KOPT-K1 (cell line): ENCODE data around the gene ZBTB8B.
"Not testable (repeated sequence)": the region's sequence is repeated elsewhere in the genome, so short reads cannot be mapped to it uniquely, and the experiment has no call there.

ENCODE experiments used
- H3K27ac ChIP-seq: fragments of 200-600 bp; sonication (generic); 2 replicates; pipeline ENCODE4 v1.5.1; 2016; ENCODE audit warnings: antibody characterized with exemption, mild to moderate bottlenecking, low read depth, low read length; ENCODE audit not compliant: poor library complexity, severe bottlenecking
- H3K36me3 ChIP-seq: fragments of 200-600 bp; sonication (generic); 2 replicates; pipeline ENCODE4 v1.5.1; 2017; ENCODE audit warnings: antibody characterized with exemption, mild to moderate bottlenecking, low read length, moderate library complexity; ENCODE audit not compliant: insufficient read depth
- H3K9me3 ChIP-seq: fragments of 200-600 bp; sonication (generic); 2 replicates; pipeline ENCODE4 v1.5.1; 2017; ENCODE audit warnings: antibody characterized with exemption, low read length, mild to moderate bottlenecking; ENCODE audit not compliant: insufficient read depth, poor library complexity, severe bottlenecking

Gene ZBTB8B

GRCh38 chr1:32464716-32465577 is at the start of gene ZBTB8B:
ZBTB8B (plus strand) TSS chr1:32465072; CDS start chr1:32470625, 5,553 bp downstream.
- H3K27ac ChIP-seq, result no peak within 1 kb of the TSS
- no peaks in the 10 kb centered on the region for H3K36me3 ChIP-seq

GRCh38 chr1:32421775-32422174 is 43.1 kb upstream of the ZBTB8B start:
- peaks cover 9% of the 10 kb centered on the region for H3K9me3 ChIP-seq

More at GRCh38 chr1:32464716-32465577, at the start of gene ZBTB8B:
- peaks cover 7% of the 10 kb centered on the region for H3K9me3 ChIP-seq

GRCh38 chr1:32426489-32427255 is 38.2 kb upstream of the ZBTB8B start:
- Histone ChIP-seq H3K36me3 (no peaks in the 10 kb centered on the region), H3K9me3 (no peaks in the 10 kb centered on the region), H3K27ac (no peak overlapping the region)

More at GRCh38 chr1:32421775-32422174, 43.1 kb upstream of the ZBTB8B start:
- Histone ChIP-seq H3K27ac (no peak overlapping the region), H3K36me3 (no peaks in the 10 kb centered on the region)

- no peak overlapping the region for H3K27ac ChIP-seq
- no peaks in the 10 kb centered on the region for H3K9me3 ChIP-seq
- H3K36me3 ChIP-seq, result no peaks in the 10 kb centered on the region
These were observed 37.5 kb upstream of the ZBTB8B start for GRCh38 chr1:32427264-32427963.

GRCh38 chr1:32431736-32432400 is 33.0 kb upstream of the ZBTB8B start:
- Histone ChIP-seq H3K36me3 (no peaks in the 10 kb centered on the region), H3K27ac (no peak overlapping the region), H3K9me3 (no peaks in the 10 kb centered on the region)

- H3K27ac ChIP-seq, result no peak overlapping the region
- H3K9me3 ChIP-seq, result peaks cover 15% of the 10 kb centered on the region
- no peaks in the 10 kb centered on the region for H3K36me3 ChIP-seq
These were observed 26.7 kb upstream of the ZBTB8B start for GRCh38 chr1:32438136-32438535.

- peaks cover 15% of the 10 kb centered on the region for H3K9me3 ChIP-seq
- H3K36me3 ChIP-seq, H3K27ac ChIP-seq: not testable (repeated sequence)
These were observed 26.1 kb upstream of the ZBTB8B start for GRCh38 chr1:32438777-32439176.

- H3K27ac ChIP-seq, H3K36me3 ChIP-seq: not testable (repeated sequence)
- H3K9me3 ChIP-seq, result peaks cover 15% of the 10 kb centered on the region
These were observed 23.4 kb upstream of the ZBTB8B start for GRCh38 chr1:32441467-32441866.

GRCh38 chr1:32447469-32448185 is 17.2 kb upstream of the ZBTB8B start:
- H3K36me3 ChIP-seq, result no peaks in the 10 kb centered on the region
- peaks cover 20% of the 10 kb centered on the region for H3K9me3 ChIP-seq
- H3K27ac ChIP-seq, result no peak overlapping the region

- peaks cover 20% of the 10 kb centered on the region for H3K9me3 ChIP-seq
- not testable (repeated sequence) for H3K36me3 ChIP-seq, H3K27ac ChIP-seq
These were observed 16.6 kb upstream of the ZBTB8B start for GRCh38 chr1:32448186-32448772.

GRCh38 chr1:32448773-32449456 is 16.0 kb upstream of the ZBTB8B start:
- Histone ChIP-seq H3K36me3 (no peaks in the 10 kb centered on the region), H3K9me3 (peaks cover 20% of the 10 kb centered on the region), H3K27ac (no peak overlapping the region)

GRCh38 chr1:32449457-32449831 is 15.4 kb upstream of the ZBTB8B start:
- H3K36me3 ChIP-seq, H3K27ac ChIP-seq: not testable (repeated sequence)
- peaks cover 20% of the 10 kb centered on the region for H3K9me3 ChIP-seq

- no peak overlapping the region for H3K27ac ChIP-seq
- H3K36me3 ChIP-seq, result no peaks in the 10 kb centered on the region
- H3K9me3 ChIP-seq, result peaks cover 26% of the 10 kb centered on the region
These were observed 10.1 kb upstream of the ZBTB8B start for GRCh38 chr1:32454726-32455125.
